Suppressor macrophage (primary cell): ENCODE results near the gene ELMO1.

Experiments
- DNase-seq, 4 experiments: peaks; one replicate each; pipeline ENCODE4 v3.0.0-alpha.2; 2020 to 2022

The ELMO1 gene

DNA sequence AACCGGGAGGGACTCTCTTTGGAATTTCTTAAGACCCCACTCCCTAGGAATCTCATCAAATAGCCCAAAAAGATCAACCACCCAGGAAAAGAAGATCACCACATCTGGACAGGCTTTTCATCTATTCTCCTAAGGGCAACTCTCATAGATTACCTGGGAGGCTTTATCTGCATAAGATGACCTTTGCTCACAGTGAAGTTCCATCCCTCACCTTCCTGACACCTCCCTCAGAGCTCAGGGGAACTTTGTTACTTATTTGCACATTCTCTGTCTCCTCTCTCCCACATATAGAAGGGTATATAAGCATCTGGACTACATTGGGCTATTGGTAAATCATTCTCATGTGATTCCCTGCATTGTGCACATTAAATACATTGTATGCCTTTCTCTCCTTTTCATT lies 80.1 kb downstream of the ELMO1 start:
- DNase-seq, result no peak

DNA sequence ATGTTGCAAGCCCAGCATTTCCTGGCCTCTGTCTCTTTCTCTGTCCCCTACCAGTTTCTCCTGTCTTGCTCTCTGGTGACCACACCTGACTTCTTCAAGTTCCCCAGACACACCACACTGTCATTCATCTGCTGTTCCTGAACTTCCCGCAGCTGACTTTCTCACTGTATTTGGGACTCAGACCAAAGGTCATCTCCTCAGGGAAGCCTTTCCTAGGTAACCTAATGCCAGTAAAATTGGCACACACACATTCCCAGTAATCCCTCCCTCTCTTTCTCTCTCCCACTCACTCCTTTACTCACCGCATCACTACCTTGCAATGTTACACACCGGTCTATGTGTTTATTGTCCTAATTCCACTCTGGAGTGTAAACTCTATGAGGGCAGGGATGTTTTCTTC lies 81.7 kb downstream of the ELMO1 start:
- no peak for DNase-seq

DNA sequence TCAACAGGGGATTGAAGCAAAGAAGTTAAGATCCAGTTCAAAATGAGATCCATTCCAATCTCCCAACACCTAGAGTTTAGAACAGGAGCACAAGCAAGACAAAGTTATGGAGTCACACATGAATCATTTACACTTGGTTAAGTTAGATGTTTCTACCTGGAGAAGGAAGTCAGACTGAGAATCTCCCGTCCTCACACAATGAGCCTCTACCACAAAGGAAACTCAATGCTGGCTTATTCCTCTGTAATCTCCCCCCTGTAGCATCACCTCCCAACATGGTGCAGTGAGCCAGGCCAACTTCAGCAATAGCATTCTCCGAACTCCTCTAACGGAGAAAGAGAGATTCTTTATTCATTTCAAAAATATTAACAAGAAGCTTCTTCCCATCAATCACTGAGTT lies 82.2 kb downstream of the ELMO1 start:
- no peak for DNase-seq

DNA sequence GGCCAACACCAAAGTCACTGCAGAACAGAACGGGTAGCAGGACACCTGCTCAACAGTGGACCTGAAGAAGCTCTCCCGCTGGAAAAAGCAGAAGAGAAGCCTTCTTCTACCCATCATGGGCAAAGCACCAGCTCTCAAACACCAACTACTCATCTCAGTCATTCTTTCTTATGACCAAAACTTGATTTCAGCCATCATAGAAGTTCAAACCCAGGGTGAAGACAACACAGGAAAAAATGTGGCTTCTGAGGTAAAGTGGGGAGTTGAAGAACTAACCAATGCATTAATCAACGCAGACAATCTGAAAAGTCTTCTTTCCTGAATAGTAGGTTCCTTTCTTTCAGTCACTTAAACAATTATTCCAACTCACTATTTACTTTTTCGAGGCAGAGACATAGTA lies 83.3 kb downstream of the ELMO1 start:
- DNase-seq, result no peak

DNA sequence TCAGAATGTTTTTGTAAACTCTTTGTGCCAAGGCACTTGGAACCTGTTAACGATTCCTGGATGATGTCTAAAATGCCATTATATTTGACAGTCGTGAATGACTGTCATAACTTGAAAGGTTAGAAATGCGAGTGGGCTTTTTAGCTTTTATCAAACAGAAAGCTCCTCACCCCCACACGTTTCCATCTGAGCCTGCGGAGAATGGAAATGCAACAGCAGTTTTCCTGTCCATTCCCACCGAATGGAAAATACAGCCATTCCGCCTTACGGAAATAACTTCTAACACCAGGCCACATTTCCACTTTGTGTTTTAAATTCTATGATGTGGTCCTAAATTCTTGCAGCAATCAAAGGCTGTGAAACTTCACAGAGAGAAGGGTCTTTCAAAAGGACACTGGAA lies 83.8 kb downstream of the ELMO1 start:
- no peak for DNase-seq

DNA sequence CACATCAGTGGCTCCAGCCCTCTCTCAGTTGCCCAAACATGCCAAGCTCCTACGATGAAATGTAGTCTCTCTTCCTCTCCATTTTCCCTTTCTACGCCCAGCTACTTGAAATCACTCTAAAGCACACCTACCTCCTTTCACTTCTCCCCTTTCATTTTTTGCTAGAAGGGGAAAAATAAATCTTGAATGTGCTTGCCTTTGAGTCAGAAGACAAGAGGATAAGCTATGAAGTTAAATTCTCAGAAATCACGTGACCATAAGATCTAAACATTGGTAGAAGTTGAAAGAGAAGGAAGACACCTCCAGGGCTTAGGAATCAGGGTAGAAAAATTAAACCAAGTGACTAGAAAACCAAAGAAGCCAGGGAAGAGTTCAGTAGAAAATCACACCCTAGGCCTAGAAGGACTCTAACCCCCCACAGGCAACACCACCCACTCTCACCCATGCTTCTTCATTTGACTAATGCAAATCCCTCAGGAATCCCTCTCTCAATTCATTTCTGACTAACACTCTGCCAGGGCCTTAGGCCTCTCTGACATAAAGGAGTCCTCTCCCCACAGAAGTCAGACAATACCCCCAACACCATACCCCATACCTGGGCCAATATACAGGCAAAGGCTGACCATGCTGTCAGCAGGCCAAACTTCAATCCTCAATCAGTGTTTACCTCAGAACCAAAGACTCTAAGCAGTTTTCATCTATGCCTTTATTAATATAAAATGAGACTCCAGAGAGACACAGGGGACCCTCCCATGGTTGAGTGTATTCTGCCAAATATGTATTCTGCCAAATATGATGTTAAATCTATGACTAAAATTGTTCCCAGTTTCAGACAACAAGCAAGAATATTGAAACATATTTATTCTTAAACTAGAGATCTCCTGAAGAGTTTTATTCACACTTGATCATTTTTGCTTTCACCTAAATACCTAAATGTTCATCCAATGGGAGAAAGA lies 84.8 kb downstream of the ELMO1 start:
- DNase-seq, result no peak

DNA sequence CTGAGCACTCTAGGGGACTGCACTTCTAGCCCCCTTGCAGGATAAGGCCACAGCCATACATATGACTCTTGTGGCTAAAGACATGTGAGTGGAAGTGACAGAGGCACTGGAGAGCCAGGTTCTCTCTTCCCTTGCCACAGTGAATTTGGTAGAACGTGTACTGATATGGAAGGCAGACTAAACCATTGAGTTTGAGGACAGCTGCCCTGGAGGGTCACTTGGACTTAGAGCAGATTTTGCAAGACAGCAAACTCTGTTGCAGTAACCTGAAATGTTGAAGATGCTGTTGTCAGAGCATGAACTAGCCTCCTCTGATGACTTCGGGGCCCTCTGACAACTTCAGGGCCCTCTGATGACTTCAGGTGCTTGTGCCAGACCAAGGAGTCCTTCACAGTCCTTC lies 85.9 kb downstream of the ELMO1 start:
- DNase-seq, result no peak

- no peak for DNase-seq
Observed at GRCh38 chr7:37360484-37360883, 88.2 kb downstream of the ELMO1 start.

- DNase-seq, result no peak
Observed at GRCh38 chr7:37359662-37360444, 88.8 kb downstream of the ELMO1 start.

- DNase-seq, result no peak
Observed at GRCh38 chr7:37359180-37359579, 89.5 kb downstream of the ELMO1 start.

DNA sequence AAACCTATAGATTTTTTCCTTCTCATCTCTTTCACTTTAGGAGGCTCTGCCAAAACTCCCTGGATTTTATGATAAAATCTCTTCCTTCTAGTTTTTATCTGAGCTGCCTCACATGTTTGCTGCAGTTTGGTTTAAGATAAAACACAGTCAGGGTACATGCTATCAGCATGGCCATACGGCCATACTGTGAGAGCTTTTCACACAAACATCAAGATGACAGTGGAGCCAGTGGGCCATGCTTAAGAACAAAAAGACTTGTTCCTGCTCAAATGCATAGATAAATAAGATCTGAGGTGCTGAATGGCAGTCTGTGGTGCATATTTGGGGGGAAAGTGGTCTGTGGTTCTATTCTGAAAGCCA lies 91.0 kb downstream of the ELMO1 start:
- DNase-seq, result no peak

GRCh38 chr7:37356911-37357636 lies 91.6 kb downstream of the ELMO1 start:
- DNase-seq, result no peak

DNA sequence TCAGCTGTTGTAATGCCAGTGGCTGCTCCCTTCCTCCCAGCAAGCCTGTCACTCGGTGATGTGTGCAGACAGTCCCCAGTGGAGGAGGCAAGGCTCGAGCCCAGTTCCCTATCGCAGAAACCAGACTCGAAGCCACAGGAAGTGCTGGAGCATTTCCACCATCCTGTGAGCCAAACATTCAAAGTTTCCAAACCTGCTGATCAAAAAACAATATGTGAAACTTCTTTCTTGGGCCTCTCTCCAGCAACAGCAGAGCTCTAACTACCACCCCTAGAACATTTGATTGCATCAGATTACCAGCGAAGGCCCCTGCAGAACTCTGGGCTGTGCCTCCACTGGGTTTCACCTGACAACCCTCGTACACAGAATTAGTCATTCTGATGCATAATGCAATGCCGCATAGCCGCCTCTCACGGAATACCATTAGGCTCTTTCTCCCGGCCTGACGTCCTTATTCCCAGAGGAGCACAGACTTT lies 94.0 kb downstream of the ELMO1 start:
- peak; percentile 85 to 93 (median 90) for DNase-seq

- DNase-seq, result no peak
Observed at GRCh38 chr7:37353949-37354655, 94.6 kb downstream of the ELMO1 start.

GRCh38 chr7:37352974-37353948 lies 95.4 kb downstream of the ELMO1 start:
- DNase-seq, result peak; percentile 52 to 65 (median 56)

DNA sequence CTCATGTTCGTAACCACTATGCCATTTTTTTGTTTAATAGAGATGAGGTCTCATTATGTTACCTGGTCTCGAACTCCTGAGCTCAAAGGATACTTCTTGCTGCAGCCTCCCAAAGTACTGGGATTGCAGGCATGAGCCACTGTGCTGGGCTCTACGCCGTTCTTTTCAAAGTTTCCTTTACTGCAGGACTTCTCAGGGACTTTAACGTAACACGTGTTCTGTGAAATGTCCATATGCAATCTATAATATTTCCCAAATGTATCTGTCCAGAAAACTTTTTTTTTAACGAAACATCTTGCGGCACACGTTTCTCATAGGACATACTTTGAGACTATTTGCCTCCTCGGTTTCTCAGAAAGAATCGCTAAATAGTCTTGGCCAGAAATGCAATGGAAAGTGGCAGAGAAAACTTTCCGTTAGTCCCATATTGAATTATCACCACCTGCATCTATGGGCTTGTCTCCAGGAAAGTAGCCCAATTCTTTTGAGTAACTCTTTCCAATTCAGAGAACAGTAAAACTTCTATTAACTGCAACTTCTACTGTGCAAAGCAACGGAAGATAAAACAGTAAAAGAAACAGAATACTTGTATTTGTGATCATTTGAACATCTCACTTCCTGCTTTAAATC lies 96.3 kb downstream of the ELMO1 start:
- DNase-seq, result no peak

DNA sequence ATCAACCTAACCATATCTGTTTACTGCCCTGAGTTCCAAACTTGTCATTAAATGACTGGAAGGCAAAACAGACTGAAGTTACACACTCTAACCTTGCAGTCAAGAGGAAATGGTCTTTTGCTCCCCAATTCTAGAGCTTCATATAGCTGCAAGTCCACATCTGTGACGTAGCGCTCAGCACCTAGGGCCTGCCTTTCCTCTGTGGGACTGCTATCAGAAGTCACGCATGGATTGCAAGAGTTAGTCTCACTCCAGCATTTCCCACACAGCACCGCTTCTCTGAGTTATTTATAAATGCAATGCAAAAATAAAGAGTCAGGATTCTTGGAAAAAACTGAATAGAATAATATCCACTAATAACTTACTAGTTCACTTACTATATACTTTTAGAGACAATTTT lies 96.9 kb downstream of the ELMO1 start:
- DNase-seq, result no peak

- DNase-seq, result peak; percentile 15 to 53 (median 47)
Observed at GRCh38 chr7:37349979-37350590, 98.6 kb downstream of the ELMO1 start.

DNA sequence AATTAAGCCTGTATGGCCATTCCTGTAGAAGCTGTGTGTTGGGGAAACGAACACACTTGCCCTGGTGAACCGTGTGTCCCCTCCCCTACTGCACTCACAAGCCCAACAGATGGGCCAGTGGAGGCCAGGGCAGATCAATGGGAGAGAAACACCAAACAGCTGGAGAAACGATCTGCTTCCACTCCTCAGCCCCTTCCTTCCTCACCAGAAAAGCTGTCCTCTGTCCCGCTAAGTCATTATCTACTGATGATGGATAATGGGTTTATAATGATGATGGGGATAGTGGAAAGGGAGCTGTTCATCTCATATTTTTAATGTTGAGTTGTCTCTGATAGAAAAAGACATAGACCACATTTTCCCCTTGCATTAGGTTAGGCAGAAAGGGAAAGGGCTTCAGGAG lies 99.7 kb downstream of the ELMO1 start:
- DNase-seq, result no peak

DNA sequence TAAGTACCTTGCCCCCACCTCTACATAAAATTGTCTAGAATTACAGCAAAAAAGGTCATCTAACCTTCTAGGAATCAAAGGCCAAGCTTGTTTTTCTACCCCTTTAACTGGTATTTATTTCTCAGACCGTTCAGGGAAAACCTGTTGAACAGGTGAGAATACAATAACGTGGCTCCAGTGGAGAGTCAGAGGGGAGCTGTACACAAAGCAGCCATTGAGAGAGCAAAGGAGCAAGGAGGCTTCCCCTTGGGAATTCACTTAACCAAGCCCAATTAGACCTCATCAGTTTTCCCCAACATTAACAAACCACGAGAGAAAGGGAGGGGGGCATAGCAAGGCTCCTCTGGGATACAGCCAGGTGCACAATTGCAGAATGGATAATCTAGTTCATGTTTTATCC lies 101.9 kb downstream of the ELMO1 start:
- no peak for DNase-seq
